WTC11 (cell line): Measurements from ENCODE around the gene CDYL.

Experiments
- CBFB ChIP-seq: sonication (generic); formaldehyde crosslinking; IDR thresholded peaks from 2 replicates; pipeline ENCODE4 v1.8.1; 2022; ENCODE audit warnings: mild to moderate bottlenecking, low read depth, missing genetic modification reagents
- MXD4 ChIP-seq: fragments of 250-450 bp; sonication (Bioruptor Pico); IDR thresholded peaks from 2 replicates; pipeline ENCODE4 v1.8.0; 2021; ENCODE audit warnings: mild to moderate bottlenecking, moderate library complexity, borderline replicate concordance
- NFE2L1 ChIP-seq: sonication (generic); formaldehyde crosslinking; IDR thresholded peaks from 2 replicates; pipeline ENCODE4 v1.8.1; 2023; ENCODE audit warnings: missing genetic modification reagents
- NR1H2 ChIP-seq: sonication (generic); formaldehyde crosslinking; IDR thresholded peaks from 2 replicates; pipeline ENCODE4 v1.9.0; 2021; ENCODE audit warnings: mild to moderate bottlenecking, moderate library complexity, missing genetic modification reagents
- TEAD4 ChIP-seq: sonication (generic); formaldehyde crosslinking; IDR thresholded peaks from 2 replicates; pipeline ENCODE4 v1.8.0; 2022; ENCODE audit warnings: mild to moderate bottlenecking, missing genetic modification reagents
- ZBTB21 ChIP-seq: sonication (generic); formaldehyde crosslinking; IDR thresholded peaks from 2 replicates; pipeline ENCODE4 v1.8.1; 2023; ENCODE audit warnings: mild to moderate bottlenecking, missing genetic modification reagents, borderline replicate concordance
- TF ChIP-seq, protein P1 (sequence below): sonication (generic); formaldehyde crosslinking; IDR thresholded peaks from 2 replicates; pipeline ENCODE4 v1.8.0; 2023; ENCODE audit warnings: missing genetic modification reagents
- TF ChIP-seq, protein P2 (sequence below): fragments of 200-600 bp; IDR thresholded peaks from 2 replicates; pipeline ENCODE4 v1.8.0; 2022; ENCODE audit warnings: antibody characterized with exemption
- TF ChIP-seq, protein P3 (sequence below): sonication (generic); formaldehyde crosslinking; IDR thresholded peaks from 2 replicates; pipeline ENCODE4 v1.8.0; 2022; ENCODE audit warnings: mild to moderate bottlenecking, missing genetic modification reagents
- TF ChIP-seq, protein P4 (sequence below): sonication (generic); formaldehyde crosslinking; IDR thresholded peaks from 2 replicates; pipeline ENCODE4 v1.8.1; 2023; ENCODE audit warnings: mild to moderate bottlenecking, missing genetic modification reagents, moderate library complexity
- TF ChIP-seq, protein P5 (sequence below): sonication (generic); formaldehyde crosslinking; IDR thresholded peaks from 2 replicates; pipeline ENCODE4 v1.8.0; 2022; ENCODE audit warnings: missing genetic modification reagents
- TF ChIP-seq, protein P6 (sequence below): fragments of 250-450 bp; sonication (Bioruptor Pico); IDR thresholded peaks from 2 replicates; pipeline ENCODE4 v1.8.0; 2021; ENCODE audit warnings: mild to moderate bottlenecking
- TF ChIP-seq, protein P7 (sequence below): sonication (generic); formaldehyde crosslinking; IDR thresholded peaks from 2 replicates; pipeline ENCODE4 v1.8.0; 2022; ENCODE audit warnings: mild to moderate bottlenecking, missing genetic modification reagents

DNA sequence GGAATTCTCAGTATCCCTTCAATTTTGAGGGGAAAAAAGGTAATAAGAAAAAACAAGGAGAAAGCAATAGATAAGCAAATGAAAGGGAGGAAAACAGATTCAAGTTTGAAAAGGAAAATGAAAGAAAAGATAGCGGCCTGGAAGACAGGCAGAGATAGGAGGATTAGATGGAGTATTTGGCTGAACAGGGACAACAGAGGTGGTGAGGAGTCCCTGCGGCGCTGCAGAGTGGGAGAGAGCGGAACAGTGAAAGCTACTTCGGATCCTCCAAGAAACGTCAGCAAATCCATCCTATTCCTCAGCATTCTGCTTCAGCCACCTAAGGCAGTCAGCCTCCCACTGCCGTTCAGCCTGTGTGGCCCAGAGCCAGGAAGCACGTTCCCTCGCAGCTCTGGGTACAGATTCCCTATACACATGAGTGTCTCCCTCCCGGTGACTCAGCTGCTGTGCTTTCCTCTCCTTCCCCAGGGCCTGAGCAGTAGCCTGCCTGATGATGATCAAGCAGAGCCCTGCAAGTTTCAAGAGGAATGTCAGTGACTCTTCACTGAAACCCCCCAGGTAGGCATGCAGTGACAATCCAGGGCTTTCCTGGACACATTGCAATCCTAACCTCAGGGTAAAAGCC lies 43.4 kb upstream of the CDYL start:
- TF ChIP-seq, protein P1, sequence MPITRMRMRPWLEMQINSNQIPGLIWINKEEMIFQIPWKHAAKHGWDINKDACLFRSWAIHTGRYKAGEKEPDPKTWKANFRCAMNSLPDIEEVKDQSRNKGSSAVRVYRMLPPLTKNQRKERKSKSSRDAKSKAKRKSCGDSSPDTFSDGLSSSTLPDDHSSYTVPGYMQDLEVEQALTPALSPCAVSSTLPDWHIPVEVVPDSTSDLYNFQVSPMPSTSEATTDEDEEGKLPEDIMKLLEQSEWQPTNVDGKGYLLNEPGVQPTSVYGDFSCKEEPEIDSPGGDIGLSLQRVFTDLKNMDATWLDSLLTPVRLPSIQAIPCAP (CRISPR knock-in tag) = no peak
- TF ChIP-seq, protein P2, sequence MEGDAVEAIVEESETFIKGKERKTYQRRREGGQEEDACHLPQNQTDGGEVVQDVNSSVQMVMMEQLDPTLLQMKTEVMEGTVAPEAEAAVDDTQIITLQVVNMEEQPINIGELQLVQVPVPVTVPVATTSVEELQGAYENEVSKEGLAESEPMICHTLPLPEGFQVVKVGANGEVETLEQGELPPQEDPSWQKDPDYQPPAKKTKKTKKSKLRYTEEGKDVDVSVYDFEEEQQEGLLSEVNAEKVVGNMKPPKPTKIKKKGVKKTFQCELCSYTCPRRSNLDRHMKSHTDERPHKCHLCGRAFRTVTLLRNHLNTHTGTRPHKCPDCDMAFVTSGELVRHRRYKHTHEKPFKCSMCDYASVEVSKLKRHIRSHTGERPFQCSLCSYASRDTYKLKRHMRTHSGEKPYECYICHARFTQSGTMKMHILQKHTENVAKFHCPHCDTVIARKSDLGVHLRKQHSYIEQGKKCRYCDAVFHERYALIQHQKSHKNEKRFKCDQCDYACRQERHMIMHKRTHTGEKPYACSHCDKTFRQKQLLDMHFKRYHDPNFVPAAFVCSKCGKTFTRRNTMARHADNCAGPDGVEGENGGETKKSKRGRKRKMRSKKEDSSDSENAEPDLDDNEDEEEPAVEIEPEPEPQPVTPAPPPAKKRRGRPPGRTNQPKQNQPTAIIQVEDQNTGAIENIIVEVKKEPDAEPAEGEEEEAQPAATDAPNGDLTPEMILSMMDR = no peak
- TF ChIP-seq NR1H2 (CRISPR knock-in tag) (no peak), CBFB (CRISPR knock-in tag) (no peak), MXD4 (CRISPR knock-in tag) (no peak), NFE2L1 (CRISPR knock-in tag) (no peak), TEAD4 (CRISPR knock-in tag) (no peak), ZBTB21 (no peak)
- TF ChIP-seq, protein P3, sequence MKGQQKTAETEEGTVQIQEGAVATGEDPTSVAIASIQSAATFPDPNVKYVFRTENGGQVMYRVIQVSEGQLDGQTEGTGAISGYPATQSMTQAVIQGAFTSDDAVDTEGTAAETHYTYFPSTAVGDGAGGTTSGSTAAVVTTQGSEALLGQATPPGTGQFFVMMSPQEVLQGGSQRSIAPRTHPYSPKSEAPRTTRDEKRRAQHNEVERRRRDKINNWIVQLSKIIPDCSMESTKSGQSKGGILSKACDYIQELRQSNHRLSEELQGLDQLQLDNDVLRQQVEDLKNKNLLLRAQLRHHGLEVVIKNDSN (CRISPR knock-in tag) = no peak
- TF ChIP-seq, protein P4, sequence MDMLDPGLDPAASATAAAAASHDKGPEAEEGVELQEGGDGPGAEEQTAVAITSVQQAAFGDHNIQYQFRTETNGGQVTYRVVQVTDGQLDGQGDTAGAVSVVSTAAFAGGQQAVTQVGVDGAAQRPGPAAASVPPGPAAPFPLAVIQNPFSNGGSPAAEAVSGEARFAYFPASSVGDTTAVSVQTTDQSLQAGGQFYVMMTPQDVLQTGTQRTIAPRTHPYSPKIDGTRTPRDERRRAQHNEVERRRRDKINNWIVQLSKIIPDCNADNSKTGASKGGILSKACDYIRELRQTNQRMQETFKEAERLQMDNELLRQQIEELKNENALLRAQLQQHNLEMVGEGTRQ (CRISPR knock-in tag) = no peak
- TF ChIP-seq, protein P5, sequence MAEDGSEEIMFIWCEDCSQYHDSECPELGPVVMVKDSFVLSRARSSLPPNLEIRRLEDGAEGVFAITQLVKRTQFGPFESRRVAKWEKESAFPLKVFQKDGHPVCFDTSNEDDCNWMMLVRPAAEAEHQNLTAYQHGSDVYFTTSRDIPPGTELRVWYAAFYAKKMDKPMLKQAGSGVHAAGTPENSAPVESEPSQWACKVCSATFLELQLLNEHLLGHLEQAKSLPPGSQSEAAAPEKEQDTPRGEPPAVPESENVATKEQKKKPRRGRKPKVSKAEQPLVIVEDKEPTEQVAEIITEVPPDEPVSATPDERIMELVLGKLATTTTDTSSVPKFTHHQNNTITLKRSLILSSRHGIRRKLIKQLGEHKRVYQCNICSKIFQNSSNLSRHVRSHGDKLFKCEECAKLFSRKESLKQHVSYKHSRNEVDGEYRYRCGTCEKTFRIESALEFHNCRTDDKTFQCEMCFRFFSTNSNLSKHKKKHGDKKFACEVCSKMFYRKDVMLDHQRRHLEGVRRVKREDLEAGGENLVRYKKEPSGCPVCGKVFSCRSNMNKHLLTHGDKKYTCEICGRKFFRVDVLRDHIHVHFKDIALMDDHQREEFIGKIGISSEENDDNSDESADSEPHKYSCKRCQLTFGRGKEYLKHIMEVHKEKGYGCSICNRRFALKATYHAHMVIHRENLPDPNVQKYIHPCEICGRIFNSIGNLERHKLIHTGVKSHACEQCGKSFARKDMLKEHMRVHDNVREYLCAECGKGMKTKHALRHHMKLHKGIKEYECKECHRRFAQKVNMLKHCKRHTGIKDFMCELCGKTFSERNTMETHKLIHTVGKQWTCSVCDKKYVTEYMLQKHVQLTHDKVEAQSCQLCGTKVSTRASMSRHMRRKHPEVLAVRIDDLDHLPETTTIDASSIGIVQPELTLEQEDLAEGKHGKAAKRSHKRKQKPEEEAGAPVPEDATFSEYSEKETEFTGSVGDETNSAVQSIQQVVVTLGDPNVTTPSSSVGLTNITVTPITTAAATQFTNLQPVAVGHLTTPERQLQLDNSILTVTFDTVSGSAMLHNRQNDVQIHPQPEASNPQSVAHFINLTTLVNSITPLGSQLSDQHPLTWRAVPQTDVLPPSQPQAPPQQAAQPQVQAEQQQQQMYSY = no peak
- TF ChIP-seq, protein P6, sequence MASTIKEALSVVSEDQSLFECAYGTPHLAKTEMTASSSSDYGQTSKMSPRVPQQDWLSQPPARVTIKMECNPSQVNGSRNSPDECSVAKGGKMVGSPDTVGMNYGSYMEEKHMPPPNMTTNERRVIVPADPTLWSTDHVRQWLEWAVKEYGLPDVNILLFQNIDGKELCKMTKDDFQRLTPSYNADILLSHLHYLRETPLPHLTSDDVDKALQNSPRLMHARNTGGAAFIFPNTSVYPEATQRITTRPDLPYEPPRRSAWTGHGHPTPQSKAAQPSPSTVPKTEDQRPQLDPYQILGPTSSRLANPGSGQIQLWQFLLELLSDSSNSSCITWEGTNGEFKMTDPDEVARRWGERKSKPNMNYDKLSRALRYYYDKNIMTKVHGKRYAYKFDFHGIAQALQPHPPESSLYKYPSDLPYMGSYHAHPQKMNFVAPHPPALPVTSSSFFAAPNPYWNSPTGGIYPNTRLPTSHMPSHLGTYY (CRISPR knock-in tag) = no peak
- TF ChIP-seq, protein P7, sequence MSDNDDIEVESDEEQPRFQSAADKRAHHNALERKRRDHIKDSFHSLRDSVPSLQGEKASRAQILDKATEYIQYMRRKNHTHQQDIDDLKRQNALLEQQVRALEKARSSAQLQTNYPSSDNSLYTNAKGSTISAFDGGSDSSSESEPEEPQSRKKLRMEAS (CRISPR knock-in tag) = 0 out of 2 replicates have a peak, but pooled peaks have one; percentile 32
